NK-92 (cell line): ENCODE measurements around the gene ZC3H4.
"Not testable (repeated sequence)": the region's sequence is repeated elsewhere in the genome, so short reads cannot be mapped to it uniquely, and the experiment has no call there.

Experiments used
- DNase-seq: peaks from one replicate; lab custom pipeline; 2025; ENCODE audit not compliant: unreplicated experiment; lab: John Stamatoyannopoulos, UW

ZC3H4 gene

GRCh38 chr19:47086280-47086679 lies 27.3 kb downstream of the ZC3H4 start:
- DNase-seq: no peak

DNA sequence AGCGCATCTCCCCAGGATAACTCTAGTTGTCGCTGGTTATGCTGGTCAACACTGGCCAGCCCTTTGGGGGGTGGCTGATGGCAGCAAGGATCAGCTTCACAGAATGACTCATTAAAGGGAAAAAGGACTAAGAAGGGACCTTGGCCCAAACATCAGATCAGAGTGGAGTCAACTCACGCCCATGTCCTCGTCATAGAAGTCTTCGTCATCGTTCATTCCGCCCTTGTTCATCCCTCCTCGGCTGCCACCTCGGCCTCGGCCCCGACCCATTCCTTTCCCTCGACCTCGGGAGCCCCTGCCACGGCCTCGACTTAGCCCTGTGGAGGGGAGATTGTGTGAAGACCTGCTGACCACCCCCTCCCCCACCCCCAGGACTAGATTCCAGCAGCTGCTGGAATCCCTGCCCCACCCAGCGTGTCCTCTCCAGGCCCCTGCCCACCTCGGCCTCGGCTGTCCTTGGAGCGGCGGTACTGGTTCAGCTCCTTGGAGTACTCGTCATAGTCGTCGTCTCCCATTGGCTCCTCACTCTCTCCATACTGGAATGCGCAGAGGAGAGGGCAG lies 28.6 kb downstream of the ZC3H4 start:
- no peak for DNase-seq

DNA sequence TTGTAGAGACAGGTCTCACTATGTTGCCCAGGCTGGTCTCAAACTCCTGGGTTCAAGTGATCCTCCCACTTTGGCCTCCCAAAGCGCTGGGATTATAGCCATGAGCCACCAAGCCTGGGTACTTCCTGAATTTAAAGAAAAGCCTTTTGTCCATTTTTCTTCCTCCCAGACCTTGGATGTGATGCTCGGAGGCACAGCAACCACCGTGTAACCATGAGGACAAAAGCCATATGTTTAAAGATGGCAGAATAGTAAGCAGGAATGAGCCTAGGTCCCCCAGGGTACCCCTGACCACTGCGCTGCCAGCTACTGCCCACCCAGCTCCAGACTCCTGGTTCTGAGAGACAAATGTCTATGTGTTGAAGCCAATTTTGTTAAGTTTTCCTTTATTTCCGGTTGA lies 31.1 kb downstream of the ZC3H4 start:
- DNase-seq: no peak

DNA sequence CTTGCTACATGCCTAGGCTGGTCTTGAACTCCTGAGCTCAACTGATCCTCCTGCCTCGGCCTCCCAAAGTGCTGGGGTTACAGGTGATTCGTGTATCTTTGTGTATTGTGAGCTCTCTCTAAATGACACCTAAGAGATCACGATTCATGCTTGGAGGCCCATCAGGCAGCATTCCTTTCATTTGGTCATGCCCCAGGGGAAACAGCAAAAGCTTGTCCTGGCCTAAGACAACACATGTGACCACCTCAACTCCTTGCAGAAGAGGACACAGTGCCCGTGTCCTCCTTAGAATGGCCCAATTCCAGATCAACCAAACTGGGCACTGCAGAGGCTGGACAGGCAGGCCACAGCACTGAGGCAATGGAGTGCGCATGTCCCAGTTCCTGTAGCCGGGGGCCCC lies 32.5 kb downstream of the ZC3H4 start:
- no peak for DNase-seq

DNA sequence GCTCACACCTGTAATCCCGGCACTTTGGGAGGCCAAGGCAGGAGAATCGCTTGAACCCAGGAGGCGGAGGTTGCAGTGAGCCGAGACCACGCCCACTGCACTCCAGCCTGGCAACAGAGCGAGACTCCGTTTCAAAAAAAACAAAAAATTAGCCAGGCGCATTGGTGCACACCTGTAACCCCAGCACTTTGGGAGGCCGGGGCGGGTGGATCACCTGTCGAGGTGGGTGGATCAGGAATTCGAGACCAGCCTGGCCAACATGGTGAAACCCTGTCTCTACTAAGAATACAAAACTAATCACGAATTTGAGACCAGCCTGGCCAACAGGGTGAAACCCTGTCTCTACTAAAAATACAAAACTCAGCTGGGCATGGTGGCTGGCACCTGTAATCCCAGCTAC lies 35.2 kb downstream of the ZC3H4 start:
- DNase-seq: not testable (repeated sequence)

DNA sequence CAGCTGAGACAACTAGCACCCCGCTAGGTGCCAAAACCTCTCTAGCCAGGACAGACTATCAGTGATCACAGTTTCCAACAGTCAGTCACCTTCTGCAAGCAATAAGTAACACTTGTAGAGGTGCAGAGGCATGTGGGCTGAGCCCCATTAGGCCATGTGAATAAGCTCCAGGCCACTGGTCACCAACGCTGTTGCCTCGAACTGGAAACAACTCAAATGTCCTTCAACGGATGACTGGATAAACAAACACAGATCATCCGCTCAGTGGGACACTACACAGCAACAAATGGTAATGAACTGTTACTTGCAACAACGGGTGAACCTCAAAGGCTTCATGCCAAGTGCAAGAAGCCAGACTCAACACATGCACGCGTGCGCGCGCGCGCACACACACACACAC lies 37.6 kb downstream of the ZC3H4 start:
- no peak for DNase-seq

DNA sequence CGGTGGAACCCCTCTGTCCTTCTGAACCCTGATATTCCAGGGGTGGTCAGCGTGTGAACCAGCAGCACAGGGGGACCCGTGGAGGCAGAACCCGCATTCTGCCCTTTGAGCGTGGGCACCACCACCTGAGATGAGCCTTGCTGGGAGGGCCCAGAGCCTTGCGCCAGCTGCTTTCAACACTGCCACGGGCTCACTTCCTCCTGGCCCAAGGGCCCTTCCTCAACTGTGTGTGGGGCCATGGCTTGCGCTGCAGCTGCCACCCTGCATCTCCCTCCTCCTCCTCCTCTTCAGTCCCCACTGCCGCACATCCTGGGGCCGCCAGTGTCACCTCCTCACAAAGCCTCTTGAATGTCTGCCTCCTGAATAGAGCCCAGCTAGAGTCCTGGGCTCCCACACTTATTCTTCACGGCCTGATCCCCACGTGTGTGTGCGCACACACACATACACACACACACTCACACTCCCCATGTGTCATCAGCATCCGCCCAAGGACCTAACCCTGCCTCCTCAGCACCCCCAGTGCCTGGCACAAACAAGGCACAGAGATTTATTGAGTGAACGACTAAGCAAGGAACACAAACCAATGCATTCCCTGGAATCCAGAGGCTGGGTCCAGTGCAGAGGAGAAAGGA lies 38.3 kb downstream of the ZC3H4 start:
- no peak for DNase-seq

DNA sequence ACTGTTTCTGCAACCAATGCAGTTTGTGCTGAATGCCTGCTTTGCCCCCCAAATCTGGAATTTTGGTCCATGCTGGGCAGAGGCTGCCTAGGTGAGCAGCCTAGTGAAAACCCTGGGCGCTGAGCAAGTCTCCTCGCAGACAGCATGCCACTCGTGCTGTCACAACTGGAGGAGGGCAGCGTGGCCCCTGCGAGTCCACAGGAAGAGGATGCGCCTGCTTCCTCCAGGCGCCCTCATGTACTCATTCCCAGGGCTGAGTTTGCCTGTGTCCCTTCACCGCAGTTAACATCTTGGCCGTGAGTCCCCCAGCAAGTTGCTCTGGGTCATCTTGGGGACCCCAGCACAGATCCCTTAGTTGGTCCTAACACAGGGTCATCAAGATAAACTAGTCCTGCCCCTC lies 39.0 kb downstream of the ZC3H4 start:
- DNase-seq: no peak

DNA sequence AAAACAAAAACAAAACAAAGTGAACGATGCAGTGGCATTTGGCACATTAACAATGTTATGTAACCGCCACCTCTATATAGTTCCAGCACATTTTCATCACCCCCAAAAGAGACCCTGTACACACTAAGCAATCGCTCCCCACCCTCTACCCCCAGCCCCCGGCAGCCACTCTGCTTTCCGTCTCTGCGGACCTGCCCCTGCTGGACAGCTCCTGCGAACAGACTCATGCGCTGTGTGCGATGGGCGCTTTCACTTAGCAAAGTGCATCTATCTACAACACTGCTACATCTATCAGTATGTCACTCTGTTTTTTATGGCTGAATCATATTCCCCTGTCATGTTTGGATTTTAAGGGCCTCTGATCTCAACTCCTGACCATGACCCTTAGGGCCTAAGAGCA lies 40.0 kb downstream of the ZC3H4 start:
- DNase-seq: no peak

GRCh38 chr19:47072323-47072722 lies 41.3 kb downstream of the ZC3H4 start:
- no peak for DNase-seq

DNA sequence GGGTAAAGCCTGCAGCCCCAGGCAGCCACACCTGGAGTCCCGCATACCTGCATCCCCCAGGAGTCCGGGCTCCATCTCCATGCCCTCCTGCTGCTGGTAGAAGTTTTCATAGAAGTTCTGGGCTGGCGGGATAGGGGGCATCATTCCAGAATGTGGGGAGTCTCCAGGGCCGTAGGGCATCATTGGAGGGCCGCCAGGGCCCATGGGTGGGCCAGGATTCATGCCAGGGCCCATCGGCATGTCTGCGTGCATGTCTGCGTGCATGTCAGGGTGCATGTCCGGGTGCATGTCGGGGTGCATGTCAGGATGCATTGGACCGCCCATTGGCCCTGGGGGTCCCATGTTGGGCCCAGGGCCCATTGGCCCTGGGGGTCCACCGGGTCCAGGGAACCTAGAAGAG lies 41.8 kb downstream of the ZC3H4 start:
- DNase-seq: no peak

DNA sequence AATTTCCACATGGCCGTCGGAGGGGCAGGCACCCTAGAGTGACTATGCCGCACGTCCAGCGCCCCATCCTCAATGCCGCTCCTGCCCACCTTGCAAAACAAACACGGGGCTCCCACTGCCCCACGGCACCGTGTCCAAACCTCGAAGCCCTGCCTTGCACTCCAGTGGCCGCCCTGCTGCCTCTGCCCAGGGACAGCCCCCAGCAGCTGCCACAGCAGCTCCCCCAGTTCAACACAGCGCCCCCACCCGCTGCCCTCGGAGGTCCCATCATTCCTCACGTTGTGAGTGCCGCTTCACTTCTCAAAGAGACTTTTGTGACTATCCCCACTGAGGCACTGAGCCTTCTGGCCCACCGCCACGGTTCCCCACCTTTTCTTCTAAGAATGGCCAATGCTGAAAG lies 42.8 kb downstream of the ZC3H4 start:
- DNase-seq: no peak

GRCh38 chr19:47069795-47070194 lies 43.8 kb downstream of the ZC3H4 start:
- no peak for DNase-seq

DNA sequence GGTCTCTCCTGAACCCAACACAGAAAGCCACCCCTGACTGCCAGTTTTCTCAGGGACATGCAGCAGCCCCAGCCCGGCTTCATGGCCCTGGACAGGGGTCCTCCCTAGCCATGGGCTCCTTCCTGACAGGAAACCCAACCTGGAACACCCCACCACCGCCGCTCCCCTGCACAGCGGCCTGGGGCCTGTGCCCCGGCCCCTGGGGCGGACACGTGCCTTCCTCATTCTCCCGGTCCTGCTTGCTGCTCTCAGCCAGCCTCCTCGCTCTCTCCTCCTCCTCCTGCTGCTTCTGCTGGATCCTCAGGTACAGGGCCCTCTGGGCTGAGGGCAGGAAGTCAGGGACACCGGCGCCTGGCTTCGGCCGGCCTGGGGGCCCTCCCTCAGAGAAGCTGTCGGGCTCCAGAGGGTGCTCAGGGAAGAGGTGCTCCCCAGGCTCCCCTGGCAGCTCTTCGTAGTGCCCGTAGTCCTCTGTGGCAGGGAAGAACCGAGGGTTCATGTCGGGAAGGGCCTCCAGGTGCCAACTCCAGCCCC lies 44.6 kb downstream of the ZC3H4 start:
- no peak for DNase-seq

DNA sequence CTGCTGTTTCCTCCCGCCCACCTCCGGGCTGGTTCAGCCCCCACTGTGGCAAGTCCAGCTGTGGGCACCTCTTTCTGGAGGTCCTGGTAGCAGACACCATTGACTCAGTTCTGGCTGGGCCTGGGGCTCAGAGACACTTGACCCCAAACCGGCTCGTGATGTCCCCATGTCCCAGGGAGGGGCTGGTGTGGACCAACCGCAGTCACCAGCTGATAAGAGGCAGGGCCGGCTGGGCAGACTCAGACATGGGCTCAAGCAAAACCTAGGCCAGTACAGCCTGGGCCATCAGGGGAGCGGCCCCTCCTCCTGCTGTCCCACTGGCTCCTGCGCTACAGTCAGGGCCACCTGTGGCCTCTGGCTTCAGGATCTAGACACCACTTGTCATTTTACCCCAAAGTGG lies 45.3 kb downstream of the ZC3H4 start:
- DNase-seq: no peak

GRCh38 chr19:47067215-47067847 lies 46.2 kb downstream of the ZC3H4 start:
- no peak for DNase-seq

GRCh38 chr19:47066376-47067214 lies 47.0 kb downstream of the ZC3H4 start:
- DNase-seq: no peak

GRCh38 chr19:47065242-47065641 lies 48.3 kb downstream of the ZC3H4 start:
- DNase-seq: no peak

DNA sequence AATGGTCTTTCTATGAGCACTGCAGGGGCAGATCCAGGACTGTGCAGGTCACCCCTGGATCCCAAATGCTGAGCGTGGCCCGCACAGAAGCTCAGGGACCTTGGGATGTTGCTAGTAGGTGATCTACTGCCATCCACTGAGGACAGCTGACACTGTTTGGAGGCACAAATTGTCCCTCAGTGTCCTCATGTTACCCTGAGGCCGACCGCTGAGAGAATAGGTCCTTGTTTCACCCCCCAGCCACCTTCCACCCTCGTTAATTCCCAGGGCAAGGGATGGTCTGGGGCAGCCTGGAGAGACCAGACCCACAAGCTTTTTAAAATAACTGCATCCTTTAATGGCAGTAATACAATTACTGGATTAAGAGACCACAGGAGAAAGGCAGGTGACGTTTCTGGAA lies 49.7 kb downstream of the ZC3H4 start:
- DNase-seq: no peak

GRCh38 chr19:47058621-47059022 lies 55.0 kb downstream of the ZC3H4 start:
- no peak for DNase-seq

DNA sequence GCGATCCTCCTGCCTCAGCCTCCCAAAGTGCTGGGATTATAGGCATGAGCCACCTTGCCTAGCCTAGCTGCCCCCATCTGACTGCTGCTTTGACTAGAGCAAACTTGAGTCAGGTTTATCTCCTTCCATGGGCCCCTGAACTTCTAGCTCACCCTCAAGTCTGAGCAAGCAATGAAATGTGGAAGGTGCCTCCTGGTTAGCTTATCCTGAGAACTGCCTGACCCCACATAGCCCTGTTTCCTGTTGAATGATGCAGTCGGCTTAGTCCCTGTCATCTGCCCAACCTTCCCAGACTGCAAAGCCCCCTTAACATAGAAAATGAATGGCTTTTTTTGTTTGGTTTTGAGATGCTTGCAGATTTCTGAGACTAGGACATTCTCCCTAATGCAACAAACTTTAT lies 56.2 kb downstream of the ZC3H4 start:
- no peak for DNase-seq

- no peak for DNase-seq
Measured at GRCh38 chr19:47056411-47056810, 57.2 kb downstream of the ZC3H4 start.
